ENCODE results near the gene ITM2C.

The ITM2C gene

GRCh38 chr2:230924470-230925341 is 60.0 kb downstream of the ITM2C start, which contains the start of gene GPR55:
Gene GPR55 (minus strand): TSS chr2:230925242. CDS start chr2:230910962, 14,280 bp downstream.
- no peak within 1 kb of the TSS for H3K27ac ChIP-seq (ENCODE audit: low read depth, low read length)
- no peaks in the 10 kb centered on the region for H3K27me3 ChIP-seq (ENCODE audit: control insufficient read depth in 1 of 2, insufficient read depth in 2 of 2, low read length in 2 of 2)
- H3K4me3 ChIP-seq (ENCODE audit: low read depth in 1 of 2, low read length in 2 of 2) = peak within 1 kb of the TSS; percentile 25 to 57
- peak within 1 kb of the TSS in 1 of 2 donors; percentile 0 for H3K9ac ChIP-seq (ENCODE audit: low read depth in 1 of 2, low read length in 2 of 2)
- H3K4me1 ChIP-seq (ENCODE audit: control insufficient read depth in 1 of 2, insufficient read depth in 2 of 2, low read length in 2 of 2) = peaks cover 0 to 5% of the 10 kb centered on the region in 2 donors
- H3K9me3 ChIP-seq (ENCODE audit: control insufficient read depth in 1 of 2, low read length in 2 of 2) = no peaks in the 10 kb centered on the region
- H3K36me3 ChIP-seq (ENCODE audit: control insufficient read depth in 1 of 2, insufficient read depth in 2 of 2, low read length in 2 of 2) = no peaks in the 10 kb centered on the region

DNA sequence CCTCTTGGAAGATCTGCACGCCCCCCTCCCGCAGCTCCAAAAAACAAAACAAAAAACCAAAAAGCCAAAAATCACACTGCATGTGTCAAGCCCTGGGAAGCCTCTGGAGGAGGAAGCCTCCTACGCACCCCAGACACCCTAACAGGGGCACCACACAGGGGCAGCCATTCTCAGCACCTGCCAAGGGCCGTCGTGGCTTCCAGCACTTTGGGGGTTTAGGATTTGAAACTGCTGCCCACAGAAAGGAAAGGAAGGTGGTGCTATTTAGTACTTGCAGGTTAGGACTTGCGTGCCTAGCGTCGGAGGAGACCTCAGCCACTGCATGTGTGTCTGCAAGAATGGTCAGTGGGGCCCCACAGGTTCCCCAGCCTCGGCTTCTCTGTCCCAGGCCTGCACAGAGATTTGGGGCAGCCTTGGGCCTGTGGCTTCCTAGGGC is 60.7 kb downstream of the ITM2C start:
- H3K27ac ChIP-seq (ENCODE audit: low read depth, low read length) = no peak overlapping the region
- no peaks in the 10 kb centered on the region for H3K36me3 ChIP-seq (ENCODE audit: control insufficient read depth in 1 of 2, insufficient read depth in 2 of 2, low read length in 2 of 2)
- no peak overlapping the region for H3K9ac ChIP-seq (ENCODE audit: low read depth in 1 of 2, low read length in 2 of 2)
- H3K4me3 ChIP-seq (ENCODE audit: low read depth in 1 of 2, low read length in 2 of 2) = no peak overlapping the region
- no peaks in the 10 kb centered on the region for H3K9me3 ChIP-seq (ENCODE audit: control insufficient read depth in 1 of 2, low read length in 2 of 2)
- peaks cover 0 to 5% of the 10 kb centered on the region in 2 donors for H3K4me1 ChIP-seq (ENCODE audit: control insufficient read depth in 1 of 2, insufficient read depth in 2 of 2, low read length in 2 of 2)
- H3K27me3 ChIP-seq (ENCODE audit: control insufficient read depth in 1 of 2, insufficient read depth in 2 of 2, low read length in 2 of 2) = no peaks in the 10 kb centered on the region

DNA sequence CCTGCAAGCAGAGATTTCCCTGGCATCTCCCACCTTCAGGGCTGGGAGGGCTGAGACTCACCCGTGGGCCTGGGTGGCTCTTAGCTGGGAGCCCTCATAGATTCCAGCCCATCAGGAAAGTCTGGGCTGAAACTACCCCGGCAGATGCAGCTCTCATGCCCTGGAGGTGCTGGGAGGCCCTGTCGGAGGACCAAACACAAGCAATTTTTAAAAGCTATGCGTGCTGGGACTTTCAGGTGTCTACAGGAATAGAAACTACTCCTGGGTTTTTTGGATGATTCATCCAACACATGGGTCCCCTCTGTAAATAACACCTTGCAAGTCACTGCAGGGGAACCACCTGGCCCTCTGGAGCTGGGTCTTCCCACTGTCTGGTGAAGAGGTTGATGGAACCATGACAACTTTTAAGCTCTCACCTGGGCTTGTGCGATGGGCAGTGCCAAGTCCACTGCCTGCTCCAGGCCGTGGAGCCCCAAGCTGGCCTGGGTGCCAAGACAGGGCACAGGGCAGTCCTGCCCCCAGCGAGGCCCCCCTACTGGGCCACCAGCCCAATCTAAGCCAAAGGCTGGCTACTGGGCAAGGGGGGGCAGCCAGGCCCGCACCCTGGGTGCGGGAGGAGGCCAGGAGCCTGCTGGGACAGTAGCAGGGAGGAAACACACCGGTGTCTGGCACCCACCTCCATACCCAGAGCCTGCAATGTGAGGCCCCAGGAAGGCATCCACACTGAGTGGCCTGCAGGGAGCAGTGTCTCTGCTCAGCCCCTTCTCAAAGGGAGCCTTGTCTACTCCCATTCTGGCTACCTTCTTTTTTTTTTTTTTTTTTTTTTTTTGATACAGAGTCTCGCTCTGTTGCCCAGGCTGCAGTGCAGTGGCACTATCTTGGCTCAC is 61.4 kb downstream of the ITM2C start:
- Histone ChIP-seq H3K27ac (ENCODE audit: low read depth, low read length) (no peak overlapping the region), H3K27me3 (ENCODE audit: control insufficient read depth in 1 of 2, insufficient read depth in 2 of 2, low read length in 2 of 2) (no peaks in the 10 kb centered on the region), H3K4me1 (ENCODE audit: control insufficient read depth in 1 of 2, insufficient read depth in 2 of 2, low read length in 2 of 2) (peaks cover 0 to 5% of the 10 kb centered on the region in 2 donors), H3K9ac (ENCODE audit: low read depth in 1 of 2, low read length in 2 of 2) (no peak overlapping the region), H3K36me3 (ENCODE audit: control insufficient read depth in 1 of 2, insufficient read depth in 2 of 2, low read length in 2 of 2) (no peaks in the 10 kb centered on the region), H3K4me3 (ENCODE audit: low read depth in 1 of 2, low read length in 2 of 2) (no peak overlapping the region), H3K9me3 (ENCODE audit: control insufficient read depth in 1 of 2, low read length in 2 of 2) (no peaks in the 10 kb centered on the region)

DNA sequence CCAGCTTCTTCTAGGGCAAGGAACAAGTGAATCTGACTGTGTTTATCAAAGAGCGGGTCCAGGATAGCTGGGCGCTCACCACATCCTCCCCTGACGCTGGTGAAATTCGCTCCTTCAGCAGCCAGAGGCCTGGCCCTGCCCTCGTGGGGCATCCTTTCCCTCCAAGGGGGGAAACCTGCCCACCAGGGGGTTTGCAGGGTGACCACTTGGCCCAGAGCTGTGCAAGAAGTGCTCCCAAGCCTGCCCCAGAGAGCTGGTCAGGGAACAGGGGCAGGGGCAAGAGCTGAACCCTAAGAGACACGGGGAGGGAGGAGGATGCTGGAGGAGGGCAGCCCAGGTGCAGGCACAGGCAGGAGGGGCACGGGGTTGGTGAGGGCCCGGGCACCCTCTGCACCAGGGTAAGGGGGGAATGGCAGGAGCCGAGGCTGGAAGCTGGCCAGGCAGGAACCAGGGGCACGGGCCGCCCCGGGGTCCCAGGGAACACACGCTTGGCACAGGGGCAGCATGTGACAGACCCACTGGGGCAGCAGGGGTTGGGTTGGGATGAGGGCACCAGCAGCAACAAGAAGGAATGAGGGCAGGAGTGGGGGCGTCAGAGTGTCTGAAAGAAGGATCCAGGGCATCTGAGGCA is 63.1 kb downstream of the ITM2C start:
- peaks cover 0 to 5% of the 10 kb centered on the region in 2 donors for H3K4me1 ChIP-seq (ENCODE audit: control insufficient read depth in 1 of 2, insufficient read depth in 2 of 2, low read length in 2 of 2)
- no peak overlapping the region for H3K4me3 ChIP-seq (ENCODE audit: low read depth in 1 of 2, low read length in 2 of 2)
- no peaks in the 10 kb centered on the region for H3K9me3 ChIP-seq (ENCODE audit: control insufficient read depth in 1 of 2, low read length in 2 of 2)
- H3K27ac ChIP-seq (ENCODE audit: low read depth, low read length) = no peak overlapping the region
- H3K27me3 ChIP-seq (ENCODE audit: control insufficient read depth in 1 of 2, insufficient read depth in 2 of 2, low read length in 2 of 2) = no peaks in the 10 kb centered on the region
- no peaks in the 10 kb centered on the region for H3K36me3 ChIP-seq (ENCODE audit: control insufficient read depth in 1 of 2, insufficient read depth in 2 of 2, low read length in 2 of 2)
- H3K9ac ChIP-seq (ENCODE audit: low read depth in 1 of 2, low read length in 2 of 2) = no peak overlapping the region
